DND-41 (cell line): Measurements from ENCODE around the gene TMPRSS9.
A peak's percentile ranks its signal among the peaks of the same experiment; 100 is the strongest.
"Not testable (repeated sequence)": the region's sequence is repeated elsewhere in the genome, so short reads cannot be mapped to it uniquely, and the experiment has no call there.

Experiments used
- ATAC-seq: fragments of 200-7000 bp; cut with Tn5 transposase; 3 replicates; pipeline ENCODE4 v1.9.1; 2021; ENCODE audit warnings: low read depth; ENCODE audit not compliant: insufficient read depth
- DNase-seq: peaks from one replicate; pipeline ENCODE4 v3.0.0-alpha.2; 2020
- H2AFZ ChIP-seq: 2 replicates; pipeline ENCODE4 v1.6.0; 2012; ENCODE audit warnings: low read depth, low read length
- H3K27ac ChIP-seq: 2 replicates; pipeline ENCODE4 v1.5.1; 2012; ENCODE audit warnings: low read length, inconsistent platforms
- H3K27me3 ChIP-seq: fragments of 200-600 bp; sonication (generic); 2 replicates; pipeline ENCODE4 v1.6.0; 2012; ENCODE audit warnings: low read length, mild to moderate bottlenecking, inconsistent platforms; ENCODE audit not compliant: insufficient read depth, poor library complexity
- H3K36me3 ChIP-seq: 2 replicates; pipeline ENCODE4 v1.5.1; 2012; ENCODE audit warnings: low read length, inconsistent platforms; ENCODE audit not compliant: insufficient read depth
- H3K4me1 ChIP-seq: 2 replicates; pipeline ENCODE4 v1.5.1; 2012; ENCODE audit warnings: mild to moderate bottlenecking, low read length; ENCODE audit not compliant: insufficient read depth
- H3K4me2 ChIP-seq: 2 replicates; pipeline ENCODE4 v1.6.0; 2012; ENCODE audit warnings: mild to moderate bottlenecking, moderate library complexity, low read length, inconsistent platforms; ENCODE audit not compliant: insufficient read depth
- H3K4me3 ChIP-seq, 2 experiments: fragments of 200-600 bp in 1 of 2; shearing (Covaris generic) in 1 of 2; 2 replicates each; pipeline ENCODE4 v1.5.1; 2012 to 2016; ENCODE audit warnings: inconsistent platforms in 2 of 2, low read length in 2 of 2, mild to moderate bottlenecking in 2 of 2, low read depth in 1 of 2, moderate library complexity in 1 of 2
- H3K79me2 ChIP-seq: 2 replicates; pipeline ENCODE4 v1.6.0; 2012; ENCODE audit warnings: low read length, inconsistent platforms; ENCODE audit not compliant: insufficient read depth
- H3K9ac ChIP-seq: 2 replicates; pipeline ENCODE4 v1.6.0; 2012; ENCODE audit warnings: low read depth, mild to moderate bottlenecking, inconsistent platforms, low read length, moderate library complexity
- H3K9me3 ChIP-seq: 2 replicates; pipeline ENCODE4 v1.5.1; 2012; ENCODE audit warnings: low read length, moderate library complexity, mild to moderate bottlenecking, inconsistent platforms; ENCODE audit not compliant: insufficient read depth, severe bottlenecking
- H4K20me1 ChIP-seq: 2 replicates; pipeline ENCODE4 v1.6.0; 2012; ENCODE audit warnings: low read length; ENCODE audit not compliant: insufficient read depth
- EZH2 ChIP-seq: IDR thresholded peaks from 3 replicates; pipeline ENCODE4 v1.6.1; 2012; ENCODE audit warnings: borderline replicate concordance, low read depth, mild to moderate bottlenecking, moderate library complexity, low read length, inconsistent platforms; ENCODE audit not compliant: severe bottlenecking
- TF ChIP-seq, protein P1 (sequence below): IDR thresholded peaks from 2 replicates; pipeline ENCODE4 v1.5.1; 2012; ENCODE audit warnings: borderline replicate concordance, low read length, moderate library complexity, mild to moderate bottlenecking; ENCODE audit not compliant: poor library complexity, severe bottlenecking; ENCODE audit errors: extremely low read depth

TMPRSS9 gene

DNA sequence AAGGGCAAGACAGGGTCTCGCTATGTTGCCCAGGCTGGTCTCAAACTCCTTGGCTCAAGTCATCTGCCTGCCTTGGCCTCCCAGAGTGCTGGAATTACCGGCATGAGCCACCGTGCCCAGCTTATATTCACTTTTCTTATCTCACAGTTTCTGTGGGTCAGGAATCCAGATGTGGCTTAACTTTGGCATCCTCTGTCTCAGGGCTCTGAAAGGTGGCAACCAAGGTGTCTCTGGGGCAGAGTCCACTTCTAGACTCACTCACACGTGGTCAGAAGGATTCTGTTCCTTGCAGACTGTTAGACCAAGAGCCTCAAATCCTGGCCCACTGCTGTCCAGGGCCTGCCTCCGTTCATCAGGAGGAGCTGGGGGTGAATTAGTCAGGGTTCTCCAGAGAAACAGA lies 104.3 kb downstream of the TMPRSS9 start:
- no peaks in the 10 kb centered on the region for H4K20me1 ChIP-seq
- H3K4me3 ChIP-seq = no peak overlapping the region
- no peaks in the 10 kb centered on the region for H3K79me2 ChIP-seq
- H2AFZ ChIP-seq = no peak overlapping the region
- H3K27me3 ChIP-seq = no peaks in the 10 kb centered on the region
- H3K36me3 ChIP-seq = no peaks in the 10 kb centered on the region
- no peak for TF ChIP-seq EZH2
- TF ChIP-seq, protein P1, sequence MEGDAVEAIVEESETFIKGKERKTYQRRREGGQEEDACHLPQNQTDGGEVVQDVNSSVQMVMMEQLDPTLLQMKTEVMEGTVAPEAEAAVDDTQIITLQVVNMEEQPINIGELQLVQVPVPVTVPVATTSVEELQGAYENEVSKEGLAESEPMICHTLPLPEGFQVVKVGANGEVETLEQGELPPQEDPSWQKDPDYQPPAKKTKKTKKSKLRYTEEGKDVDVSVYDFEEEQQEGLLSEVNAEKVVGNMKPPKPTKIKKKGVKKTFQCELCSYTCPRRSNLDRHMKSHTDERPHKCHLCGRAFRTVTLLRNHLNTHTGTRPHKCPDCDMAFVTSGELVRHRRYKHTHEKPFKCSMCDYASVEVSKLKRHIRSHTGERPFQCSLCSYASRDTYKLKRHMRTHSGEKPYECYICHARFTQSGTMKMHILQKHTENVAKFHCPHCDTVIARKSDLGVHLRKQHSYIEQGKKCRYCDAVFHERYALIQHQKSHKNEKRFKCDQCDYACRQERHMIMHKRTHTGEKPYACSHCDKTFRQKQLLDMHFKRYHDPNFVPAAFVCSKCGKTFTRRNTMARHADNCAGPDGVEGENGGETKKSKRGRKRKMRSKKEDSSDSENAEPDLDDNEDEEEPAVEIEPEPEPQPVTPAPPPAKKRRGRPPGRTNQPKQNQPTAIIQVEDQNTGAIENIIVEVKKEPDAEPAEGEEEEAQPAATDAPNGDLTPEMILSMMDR = no peak
- H3K9ac ChIP-seq = no peak overlapping the region
- no peak for DNase-seq
- H3K9me3 ChIP-seq = no peaks in the 10 kb centered on the region
- H3K4me1 ChIP-seq = peaks cover 5% of the 10 kb centered on the region
- no peak overlapping the region for H3K27ac ChIP-seq
- ATAC-seq = no peak
- no peak overlapping the region for H3K4me2 ChIP-seq

- H4K20me1 ChIP-seq = no peaks in the 10 kb centered on the region
- no peak for ATAC-seq
- DNase-seq = no peak
- no peaks in the 10 kb centered on the region for H3K79me2 ChIP-seq
- H3K36me3 ChIP-seq = no peaks in the 10 kb centered on the region
- H2AFZ ChIP-seq = no peak overlapping the region
- H3K9me3 ChIP-seq = no peaks in the 10 kb centered on the region
- H3K27ac ChIP-seq = no peak overlapping the region
- TF ChIP-seq, protein P1 = no peak
- no peak overlapping the region for H3K9ac ChIP-seq
- no peak overlapping the region for H3K4me2 ChIP-seq
- H3K27me3 ChIP-seq = no peaks in the 10 kb centered on the region
- H3K4me1 ChIP-seq = peaks cover 6% of the 10 kb centered on the region
- no peak overlapping the region for H3K4me3 ChIP-seq
Measured at GRCh38 chr19:2468596-2468995, 108.5 kb downstream of the TMPRSS9 start.

DNA sequence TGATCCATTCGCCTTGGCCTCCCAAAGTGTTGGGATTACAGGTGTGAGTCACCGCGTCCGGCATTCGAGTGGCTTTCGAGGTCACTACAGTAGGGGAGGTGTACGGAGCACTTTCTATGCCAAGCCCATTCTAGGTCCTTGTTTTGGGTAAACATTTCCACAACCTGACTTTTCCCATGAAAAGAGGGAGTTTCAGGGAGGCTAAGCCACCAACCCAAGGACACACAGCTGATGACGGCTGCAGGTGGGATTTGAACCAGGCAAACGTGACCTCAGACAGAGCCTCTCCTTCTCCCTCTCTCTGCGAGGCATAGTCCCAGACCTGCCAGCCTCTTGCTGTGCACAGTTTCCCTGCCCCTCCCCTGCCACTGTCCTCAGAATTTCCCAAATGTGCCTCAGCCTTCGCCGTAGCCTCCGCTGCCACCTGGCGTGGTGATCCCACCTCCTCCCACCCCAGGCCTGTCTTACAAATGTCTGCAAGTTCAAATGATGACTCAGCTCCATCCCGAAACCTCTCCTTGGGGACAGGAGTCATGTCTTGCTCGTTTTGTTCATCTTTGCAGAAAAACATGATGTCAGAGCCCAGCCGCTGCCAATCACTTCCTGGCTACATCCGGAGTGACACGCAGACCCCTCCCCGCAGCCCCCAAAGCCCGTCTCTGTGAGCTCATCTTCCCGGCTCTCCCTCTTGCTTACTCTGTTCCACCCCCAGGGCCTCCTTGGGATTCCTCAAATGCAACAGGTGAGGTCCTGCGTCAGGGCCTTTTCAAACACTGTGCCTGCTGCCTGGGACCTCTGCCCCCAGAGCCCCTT lies 109.2 kb downstream of the TMPRSS9 start:
- H2AFZ ChIP-seq = no peak overlapping the region
- ATAC-seq = 0 out of 3 replicates have a peak, but pooled peaks have one; percentile 7
- no peaks in the 10 kb centered on the region for H3K79me2 ChIP-seq
- no peak overlapping the region for H3K4me3 ChIP-seq
- no peaks in the 10 kb centered on the region for H3K27me3 ChIP-seq
- H3K9me3 ChIP-seq = no peaks in the 10 kb centered on the region
- no peak overlapping the region for H3K4me2 ChIP-seq
- no peaks in the 10 kb centered on the region for H4K20me1 ChIP-seq
- no peaks in the 10 kb centered on the region for H3K36me3 ChIP-seq
- no peak overlapping the region for H3K9ac ChIP-seq
- peaks cover 11% of the 10 kb centered on the region for H3K4me1 ChIP-seq
- TF ChIP-seq EZH2 = no peak
- TF ChIP-seq, protein P1 = no peak
- peak overlapping the region; percentile 14; the same call in 1 of the 2 replicates for H3K27ac ChIP-seq
- DNase-seq = peak; percentile 39

- not testable (repeated sequence) for H4K20me1 ChIP-seq, H2AFZ ChIP-seq, H3K9me3 ChIP-seq, H3K36me3 ChIP-seq, ATAC-seq, H3K27me3 ChIP-seq, H3K27ac ChIP-seq, H3K4me2 ChIP-seq, H3K9ac ChIP-seq, H3K4me3 ChIP-seq, H3K79me2 ChIP-seq, DNase-seq
- peaks cover 16% of the 10 kb centered on the region for H3K4me1 ChIP-seq
Measured at GRCh38 chr19:2469915-2470200, 109.8 kb downstream of the TMPRSS9 start.
